Spleen (tissue), 13 donors: ENCODE measurements around the gene VKORC1L1. TPM values are rescaled to one million over a fixed set of nuclear protein-coding genes. Genes with fewer than 3 reads are reported as not detected.
"Not testable (repeated sequence)": the region's sequence is repeated elsewhere in the genome, so short reads cannot be mapped to it uniquely, and the experiment has no call there.

Experiments used
- DNase-seq: peaks from one replicate; pipeline ENCODE4 v3.0.0-alpha.2; 2020
- H3K27ac ChIP-seq, 8 donors: fragments of 200-600 bp; sonication (generic) in 7 of 8; 1 replicate in 4 of 8; 2 replicates in 4 of 8; pipeline versions ENCODE4 v1.5.0 to v1.8.0; 2016 to 2021; ENCODE audit warnings: inconsistent platforms in 4 of 8, mild to moderate bottlenecking in 4 of 8, moderate library complexity in 1 of 8
- H3K27me3 ChIP-seq, 7 donors: fragments of 200-600 bp; sonication (generic) in 6 of 7; replicated peaks in 1 of 7; 1 replicate in 4 of 7; 2 replicates in 3 of 7; pipeline versions ENCODE4 v1.5.0 to v1.8.0; 2016 to 2021; ENCODE audit warnings: inconsistent platforms in 3 of 7, mild to moderate bottlenecking in 1 of 7
- H3K36me3 ChIP-seq, 6 donors: fragments of 200-600 bp; sonication (generic) in 5 of 6; 1 replicate in 4 of 6; 2 replicates in 2 of 6; pipeline versions ENCODE4 v1.5.0 to v1.8.0; 2016 to 2021; ENCODE audit warnings: inconsistent platforms in 2 of 6
- H3K4me1 ChIP-seq, 6 donors: fragments of 200-600 bp; sonication (generic) in 5 of 6; 1 replicate in 3 of 6; 2 replicates in 3 of 6; pipeline versions ENCODE4 v1.5.0 to v1.8.0; 2016 to 2021; ENCODE audit warnings: inconsistent platforms in 3 of 6
- H3K4me3 ChIP-seq, 8 donors: fragments of 200-600 bp; sonication (generic) in 7 of 8; 1 replicate in 4 of 8; 2 replicates in 4 of 8; pipeline versions ENCODE4 v1.5.0 to v1.8.0; 2016 to 2021; ENCODE audit warnings: inconsistent platforms in 4 of 8, mild to moderate bottlenecking in 4 of 8, moderate library complexity in 2 of 8
- H3K9me3 ChIP-seq, 8 donors: fragments of 200-600 bp; sonication (generic) in 7 of 8; 1 replicate in 4 of 8; 2 replicates in 4 of 8; pipeline versions ENCODE4 v1.5.0 to v1.8.0; 2016 to 2021; ENCODE audit warnings: inconsistent platforms in 4 of 8
- POLR2A ChIP-seq, 3 donors: fragments of 450-650 bp; IDR thresholded peaks; one replicate each; pipeline ENCODE4 v1.5.1; 2017; ENCODE audit warnings: antibody characterized with exemption in 3 of 3, mild to moderate bottlenecking in 1 of 3
- POLR2AphosphoS5 ChIP-seq, 3 donors: sonication (generic); formaldehyde crosslinking; IDR thresholded peaks; one replicate each; pipeline ENCODE4 v1.5.1; 2017; ENCODE audit warnings: antibody characterized with exemption in 3 of 3
- WGBS, 5 donors: extraction: QIAGEN DNeasy Blood & Tissue Kit in 3 of 5; methylation state at CpG; one replicate each; pipeline versions ENCODE4 v1.1.5 to v1.1.7; 2013 to 2018; 5-methylcytosine and 5-hydroxymethylcytosine counted together
- intact Hi-C: fragments of 100-400 bp; cut with DNase I; formaldehyde crosslinking; loops from one replicate; pipeline ENCODE4 v1.15.0; 2023; ENCODE audit warnings: low total_unique reads
- long read RNA-seq, 2 donors: transcript quantifications; one replicate each; lab custom pipeline, GENCODE V29; 2026
- polyA plus RNA-seq, 3 donors: library from polyadenylated mRNA; stranded (reverse); fragments of 200-250 nt; gene quantifications; one replicate each; pipeline ENCODE4 v1.2.1, GENCODE V29; 2013
- total RNA-seq, 7 donors: library from RNA; depleted of rRNA in 3 of 7; stranded (reverse); fragments of >200 nt in 3 of 7; fragmentation: NEBNext Ultra II Directional in 4 of 7; extraction: Animal tissue kit (Norgen Biotek cat#: 25700) in 4 of 7; gene quantifications; one replicate each; pipeline versions ENCODE4 v1.1.0 to v1.2.1, GENCODE V29; 2016 to 2021
- TF ChIP-seq, protein P1 (sequence below), 11 experiments: fragments of 200-600 bp in 7 of 11; fragments of 450-650 bp in 4 of 11; sonication (generic) in 4 of 11; IDR thresholded peaks in 8 of 11; conservative IDR thresholded peaks in 3 of 11; 1 replicate in 7 of 11; 2 replicates in 4 of 11; pipeline versions ENCODE4 v1.4.0 to v1.8.0; 2016 to 2021; ENCODE audit warnings: antibody characterized with exemption in 11 of 11, inconsistent platforms in 4 of 11, mild to moderate bottlenecking in 1 of 11
- donor health status: healthy with polysubstance abuse.
- donor health status: DM: no; HTN: no; CAD: no; lungs with moderate emphysema.
- donor health status: DM: no; HTN: no; CAD: no.
- donor health status: Bipolar disorder and iron deficiency.
- donor health status: healthy.
- donor health status: DM: no; HTN: no; CAD: no.
- donor health status: DM: yes; HTN: yes; CAD: no.

The VKORC1L1 gene
- total RNA-seq (10 to 100 TPM in 5 of 7 donors, 1 to 10 TPM in 2; 9.4 to 13.3 (median 10.7) TPM), polyA plus RNA-seq (1 to 10 TPM; 2.6 to 4.6 (median 3.8) TPM)
- long read RNA-seq, donor 1, full-length matches to known transcripts = 7 of 7 reads
- long read RNA-seq, donor 1, partial matches to known transcripts = 0 of 7 reads
- long read RNA-seq, donor 1, other reads (novel, unspliced or antisense) = 0 of 7 reads
- long read RNA-seq, donor 2, full-length matches to known transcripts = 11 of 11 reads
- long read RNA-seq, donor 2, partial matches to known transcripts = 0 of 11 reads
- long read RNA-seq, donor 2, other reads (novel, unspliced or antisense) = 0 of 11 reads

DNA sequence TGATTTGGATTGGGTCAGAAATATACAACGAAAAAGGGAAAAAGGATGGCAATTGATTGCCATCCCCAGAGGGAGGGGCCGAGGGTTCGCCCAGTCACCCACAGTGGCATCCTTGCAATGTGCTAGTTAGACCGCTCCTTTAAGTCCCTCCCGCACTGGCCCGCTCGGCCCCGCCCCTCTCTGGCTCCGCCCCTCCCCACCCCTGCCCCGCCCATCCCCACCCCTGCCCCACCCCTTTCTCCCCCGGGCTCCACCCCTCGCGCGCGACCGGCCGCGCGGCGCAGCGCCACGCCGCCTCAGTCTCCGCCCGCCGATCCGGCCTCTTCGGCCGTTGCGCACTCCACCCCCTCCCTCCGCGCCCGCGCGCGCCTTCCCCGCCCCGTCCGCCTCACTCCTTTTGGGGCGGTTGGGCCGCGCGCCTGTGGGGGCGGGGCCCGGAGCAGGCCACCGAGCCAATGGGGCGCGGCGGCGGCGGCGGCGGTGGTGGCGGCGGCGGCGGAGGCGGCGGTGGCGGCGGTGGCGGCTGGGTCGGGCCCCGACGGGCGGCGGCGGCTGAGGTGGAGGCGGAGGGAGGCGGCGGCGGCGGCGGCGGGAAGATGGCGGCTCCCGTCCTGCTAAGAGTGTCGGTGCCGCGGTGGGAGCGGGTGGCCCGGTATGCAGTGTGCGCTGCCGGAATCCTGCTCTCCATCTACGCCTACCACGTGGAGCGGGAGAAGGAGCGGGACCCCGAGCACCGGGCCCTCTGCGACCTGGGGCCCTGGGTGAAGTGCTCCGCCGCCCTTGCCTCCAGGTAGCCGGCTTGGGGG is at the start of gene VKORC1L1:
Gene VKORC1L1, plus strand, starts transcription at position 299 of the 806 bp plus-strand sequence. Its CDS starts 298 bp downstream, at position 597.
- H3K4me3 ChIP-seq = peak within 1 kb of the TSS; percentile 66 to 95 (median 81)
- peaks cover 0 to 39% (median 17%) of the 10 kb centered on the region in 6 donors for H3K4me1 ChIP-seq
- peak; percentile 99 for DNase-seq
- no peaks in the 10 kb centered on the region for H3K27me3 ChIP-seq
- TF ChIP-seq, protein P1, sequence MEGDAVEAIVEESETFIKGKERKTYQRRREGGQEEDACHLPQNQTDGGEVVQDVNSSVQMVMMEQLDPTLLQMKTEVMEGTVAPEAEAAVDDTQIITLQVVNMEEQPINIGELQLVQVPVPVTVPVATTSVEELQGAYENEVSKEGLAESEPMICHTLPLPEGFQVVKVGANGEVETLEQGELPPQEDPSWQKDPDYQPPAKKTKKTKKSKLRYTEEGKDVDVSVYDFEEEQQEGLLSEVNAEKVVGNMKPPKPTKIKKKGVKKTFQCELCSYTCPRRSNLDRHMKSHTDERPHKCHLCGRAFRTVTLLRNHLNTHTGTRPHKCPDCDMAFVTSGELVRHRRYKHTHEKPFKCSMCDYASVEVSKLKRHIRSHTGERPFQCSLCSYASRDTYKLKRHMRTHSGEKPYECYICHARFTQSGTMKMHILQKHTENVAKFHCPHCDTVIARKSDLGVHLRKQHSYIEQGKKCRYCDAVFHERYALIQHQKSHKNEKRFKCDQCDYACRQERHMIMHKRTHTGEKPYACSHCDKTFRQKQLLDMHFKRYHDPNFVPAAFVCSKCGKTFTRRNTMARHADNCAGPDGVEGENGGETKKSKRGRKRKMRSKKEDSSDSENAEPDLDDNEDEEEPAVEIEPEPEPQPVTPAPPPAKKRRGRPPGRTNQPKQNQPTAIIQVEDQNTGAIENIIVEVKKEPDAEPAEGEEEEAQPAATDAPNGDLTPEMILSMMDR (IDR thresholded peaks at IDR 0.05 in 8 of 11, conservative IDR thresholded peaks at IDR 0.05 in 3 of 11) = no peak
- peak; percentile 32 to 75 (median 66) for TF ChIP-seq POLR2AphosphoS5 (IDR thresholded peaks at IDR 0.05)
- TF ChIP-seq POLR2A (IDR thresholded peaks at IDR 0.05) = no peak
- H3K9me3 ChIP-seq = no peaks in the 10 kb centered on the region
- intact Hi-C loops = no loop called here
- no peaks in the 10 kb centered on the region for H3K36me3 ChIP-seq
- H3K27ac ChIP-seq = peak within 1 kb of the TSS in 7 of 8 donors; percentile 61 to 90 (median 83)
- 0 to 2% (median 0%) methylated on average over 11 to 94 of the region's 94 CpGs for WGBS, 5 donors

DNA sequence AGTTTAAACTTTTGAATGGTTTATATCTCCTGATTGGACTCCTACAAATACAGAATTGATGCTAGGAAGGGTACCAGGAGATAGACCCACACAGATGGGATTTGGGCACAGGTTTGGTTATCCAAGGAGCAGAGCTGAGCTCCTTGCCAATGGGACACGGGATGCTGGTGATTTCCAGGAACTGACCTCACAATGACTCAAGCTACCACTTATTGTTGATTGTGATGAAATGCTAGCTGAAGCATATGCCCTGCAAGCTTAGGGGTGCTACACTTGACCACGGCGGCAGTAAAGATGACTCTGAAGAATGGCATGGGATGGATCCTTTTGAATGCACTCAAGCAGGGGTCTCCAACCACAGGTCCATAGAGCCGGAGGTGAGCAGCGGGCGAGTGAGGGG is 45.5 kb upstream of the VKORC1L1 start:
- no peak overlapping the region for H3K27ac ChIP-seq
- DNase-seq = no peak
- TF ChIP-seq POLR2A (IDR thresholded peaks at IDR 0.05) (no peak), POLR2AphosphoS5 (IDR thresholded peaks at IDR 0.05) (no peak)
- TF ChIP-seq, protein P1 (IDR thresholded peaks at IDR 0.05 in 8 of 11, conservative IDR thresholded peaks at IDR 0.05 in 3 of 11) = no peak
- no peaks in the 10 kb centered on the region for H3K4me1 ChIP-seq
- no peak overlapping the region for H3K4me3 ChIP-seq
- H3K27me3 ChIP-seq = no peaks in the 10 kb centered on the region
- no peaks in the 10 kb centered on the region for H3K9me3 ChIP-seq
- WGBS, 5 donors = 90 to 97% (median 94%) methylated on average over 6 of the region's 6 CpGs
- intact Hi-C loops = no loop called here
- H3K36me3 ChIP-seq = peaks cover 0 to 13% (median 0%) of the 10 kb centered on the region in 6 donors

DNA sequence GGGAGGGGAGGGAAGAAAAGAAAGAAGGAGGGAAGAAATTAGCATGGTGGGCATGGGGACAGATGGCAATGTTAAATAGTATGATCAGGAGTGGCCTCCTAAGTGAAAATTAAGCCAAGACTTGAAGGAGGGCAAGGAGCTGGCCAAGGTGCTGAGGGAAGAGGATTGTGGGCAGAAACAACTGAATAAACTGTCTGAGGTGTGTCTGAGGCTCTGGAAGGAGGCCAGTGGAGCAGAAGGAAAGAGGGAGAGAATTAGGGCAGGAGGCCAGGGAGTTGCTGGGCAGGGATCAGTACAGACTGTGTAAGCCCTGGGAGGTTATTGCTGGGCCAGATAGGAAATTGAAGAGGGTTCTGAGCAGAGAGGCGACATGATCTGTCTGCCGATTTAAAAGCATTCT is 40.6 kb upstream of the VKORC1L1 start:
- Histone ChIP-seq H3K4me3 (no peak overlapping the region), H3K27ac (no peak overlapping the region), H3K4me1 (no peaks in the 10 kb centered on the region), H3K9me3 (no peaks in the 10 kb centered on the region), H3K27me3 (no peaks in the 10 kb centered on the region), H3K36me3 (peaks cover 0 to 8% (median 0%) of the 10 kb centered on the region in 6 donors)
- TF ChIP-seq POLR2A (IDR thresholded peaks at IDR 0.05) = no peak
- TF ChIP-seq, protein P1 (IDR thresholded peaks at IDR 0.05 in 8 of 11, conservative IDR thresholded peaks at IDR 0.05 in 3 of 11) = no peak
- TF ChIP-seq POLR2AphosphoS5 (IDR thresholded peaks at IDR 0.05) = no peak
- WGBS, 5 donors = 88 to 97% (median 93%) methylated on average over 2 of the region's 2 CpGs
- DNase-seq = no peak
- intact Hi-C loops = no loop called here

DNA sequence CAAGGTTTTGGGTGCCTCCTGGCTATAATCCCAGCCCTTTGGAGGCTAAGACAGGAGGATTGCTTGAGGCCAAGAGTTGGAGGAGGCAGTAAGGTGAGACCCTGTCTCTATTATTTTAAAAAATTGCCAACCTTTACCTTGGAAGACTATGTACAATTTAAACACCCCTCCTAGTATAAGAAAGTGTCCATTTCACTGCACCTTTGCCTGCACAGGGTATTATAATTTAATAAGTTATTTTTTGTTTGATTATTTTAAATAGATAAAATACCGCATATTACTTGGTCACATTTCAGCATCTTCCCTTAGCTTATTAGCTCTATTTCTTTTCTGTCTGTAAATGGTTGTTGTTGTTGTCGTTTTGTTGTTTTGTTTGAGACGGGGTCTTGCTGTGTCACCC is 36.2 kb upstream of the VKORC1L1 start:
- H3K9me3 ChIP-seq, intact Hi-C loops, H3K4me3 ChIP-seq, DNase-seq, H3K4me1 ChIP-seq, H3K27ac ChIP-seq, H3K36me3 ChIP-seq, H3K27me3 ChIP-seq: not testable (repeated sequence)
- 91 to 100% (median 95%) methylated on average over 3 of the region's 3 CpGs for WGBS, 5 donors
